ENCODE data around the gene FBXO48. TPM values are rescaled to one million over a fixed set of nuclear protein-coding genes. Genes with fewer than 3 reads are reported as not detected.

FBXO48 gene
- total RNA-seq, 2 donors from 2014 or later = 1.9 to 2.1 TPM

GRCh38 chr2:68428746-68429145 is 38.3 kb downstream of the FBXO48 start:
- ATAC-seq (no peak), DNase-seq (ENCODE audit: low spot score in 2 of 2) (no peak)
- H3K36me3 Mint-ChIP-seq = no peaks in the 10 kb centered on the region

GRCh38 chr2:68428126-68428525 is 39.0 kb downstream of the FBXO48 start:
- ATAC-seq = no peak
- Mint-ChIP-seq H3K9me3 (no peaks in the 10 kb centered on the region), H3K36me3 (no peaks in the 10 kb centered on the region), H3K27ac (no peak overlapping the region)
- no peak for DNase-seq (ENCODE audit: low spot score in 2 of 2)

More at GRCh38 chr2:68428746-68429145, 38.3 kb downstream of the FBXO48 start:
- H3K9me3 Mint-ChIP-seq = no peaks in the 10 kb centered on the region
- H3K27ac Mint-ChIP-seq = no peak overlapping the region

- ATAC-seq (no peak), DNase-seq (ENCODE audit: low spot score in 2 of 2) (no peak)
- H3K27ac Mint-ChIP-seq = no peak overlapping the region
- no peaks in the 10 kb centered on the region for H3K9me3 Mint-ChIP-seq
- peaks cover 0 to under 1% of the 10 kb centered on the region in 2 donors for H3K36me3 Mint-ChIP-seq
These were observed 40.1 kb downstream of the FBXO48 start for GRCh38 chr2:68426848-68427579.

- peaks cover 0 to 4% of the 10 kb centered on the region in 2 donors for H3K36me3 Mint-ChIP-seq
- no peak for ATAC-seq
- H3K27ac Mint-ChIP-seq = no peak overlapping the region
- DNase-seq (ENCODE audit: low spot score in 2 of 2) = no peak
- H3K9me3 Mint-ChIP-seq = no peaks in the 10 kb centered on the region
These were observed 40.6 kb downstream of the FBXO48 start for GRCh38 chr2:68426446-68426845.

GRCh38 chr2:68425503-68425902 is 41.6 kb downstream of the FBXO48 start:
- no peak overlapping the region for H3K27ac Mint-ChIP-seq
- H3K36me3 Mint-ChIP-seq = peaks cover 0 to 4% of the 10 kb centered on the region in 2 donors
- DNase-seq (ENCODE audit: low spot score in 2 of 2) = no peak
- no peaks in the 10 kb centered on the region for H3K9me3 Mint-ChIP-seq
- ATAC-seq = no peak

GRCh38 chr2:68423966-68424650 is 43.0 kb downstream of the FBXO48 start:
- DNase-seq (ENCODE audit: low spot score in 2 of 2) = no peak
- Mint-ChIP-seq H3K9me3 (no peaks in the 10 kb centered on the region), H3K36me3 (peaks cover 0 to 4% of the 10 kb centered on the region in 2 donors), H3K27ac (no peak overlapping the region)
- peak; percentile 92 to 94 for ATAC-seq

GRCh38 chr2:68420254-68420910 is 46.7 kb downstream of the FBXO48 start:
- peaks cover 0 to 4% of the 10 kb centered on the region in 2 donors for H3K36me3 Mint-ChIP-seq
- ATAC-seq (no peak), DNase-seq (ENCODE audit: low spot score in 2 of 2) (no peak)
- H3K27ac Mint-ChIP-seq = no peak overlapping the region
- no peaks in the 10 kb centered on the region for H3K9me3 Mint-ChIP-seq

- no peak for DNase-seq (ENCODE audit: low spot score in 2 of 2)
- Mint-ChIP-seq H3K9me3 (no peaks in the 10 kb centered on the region), H3K36me3 (peaks cover 0 to 4% of the 10 kb centered on the region in 2 donors), H3K27ac (no peak overlapping the region)
- no peak for ATAC-seq
These were observed 48.2 kb downstream of the FBXO48 start for GRCh38 chr2:68418855-68419254.

- DNase-seq (ENCODE audit: low spot score in 2 of 2) (no peak), ATAC-seq (no peak)
- no peaks in the 10 kb centered on the region for H3K9me3 Mint-ChIP-seq
- H3K27ac Mint-ChIP-seq = no peak overlapping the region
- peaks cover 0 to 4% of the 10 kb centered on the region in 2 donors for H3K36me3 Mint-ChIP-seq
These were observed 48.7 kb downstream of the FBXO48 start for GRCh38 chr2:68418419-68418818.

- DNase-seq (ENCODE audit: low spot score in 2 of 2) (no peak), ATAC-seq (no peak)
- Mint-ChIP-seq H3K36me3 (peaks cover 0 to 4% of the 10 kb centered on the region in 2 donors), H3K9me3 (no peaks in the 10 kb centered on the region), H3K27ac (no peak overlapping the region)
These were observed 49.2 kb downstream of the FBXO48 start for GRCh38 chr2:68417926-68418325.

- no peak for DNase-seq (ENCODE audit: low spot score in 2 of 2)
- ATAC-seq = no peak
- no peaks in the 10 kb centered on the region for H3K36me3 Mint-ChIP-seq
- no peaks in the 10 kb centered on the region for H3K9me3 Mint-ChIP-seq
- no peak overlapping the region for H3K27ac Mint-ChIP-seq
These were observed 50.9 kb downstream of the FBXO48 start for GRCh38 chr2:68416081-68416675.

- no peak overlapping the region for H3K27ac Mint-ChIP-seq
- DNase-seq (ENCODE audit: low spot score in 2 of 2) (no peak), ATAC-seq (no peak)
- no peaks in the 10 kb centered on the region for H3K9me3 Mint-ChIP-seq
- no peaks in the 10 kb centered on the region for H3K36me3 Mint-ChIP-seq
These were observed 51.6 kb downstream of the FBXO48 start for GRCh38 chr2:68415521-68415920.

GRCh38 chr2:68414876-68415275 is 52.2 kb downstream of the FBXO48 start:
- no peaks in the 10 kb centered on the region for H3K36me3 Mint-ChIP-seq
- ATAC-seq = no peak

GRCh38 chr2:68414452-68414851 is 52.6 kb downstream of the FBXO48 start:
- no peak for ATAC-seq
- no peak for DNase-seq (ENCODE audit: low spot score in 2 of 2)
- Mint-ChIP-seq H3K9me3 (no peaks in the 10 kb centered on the region), H3K27ac (no peak overlapping the region), H3K36me3 (no peaks in the 10 kb centered on the region)

More at GRCh38 chr2:68414876-68415275, 52.2 kb downstream of the FBXO48 start:
- Mint-ChIP-seq H3K9me3 (no peaks in the 10 kb centered on the region), H3K27ac (no peak overlapping the region)
- DNase-seq (ENCODE audit: low spot score in 2 of 2) = no peak

- ATAC-seq (no peak), DNase-seq (ENCODE audit: low spot score in 2 of 2) (no peak)
- H3K36me3 Mint-ChIP-seq = peaks cover 0 to under 1% of the 10 kb centered on the region in 2 donors
- no peak overlapping the region for H3K27ac Mint-ChIP-seq
- no peaks in the 10 kb centered on the region for H3K9me3 Mint-ChIP-seq
These were observed 53.6 kb downstream of the FBXO48 start for GRCh38 chr2:68413466-68413865.

GRCh38 chr2:68412127-68412819 is 54.8 kb downstream of the FBXO48 start:
- H3K27ac Mint-ChIP-seq = no peak overlapping the region
- ATAC-seq (no peak), DNase-seq (ENCODE audit: low spot score in 2 of 2) (no peak)
- peaks cover 6 to 9% of the 10 kb centered on the region in 2 donors for H3K9me3 Mint-ChIP-seq
- peaks cover 8 to 10% of the 10 kb centered on the region in 2 donors for H3K36me3 Mint-ChIP-seq

All from activated naive CD4-positive, alpha-beta T cell treated with anti-CD3 and anti-CD28 coated beads, Interleukin-2, amount 50 U/mL, for 72 hours (primary cell).